NCI-H1436 (cell line): ENCODE results near the gene MECP2.
"Not testable (repeated sequence)": the region's sequence is repeated elsewhere in the genome, so short reads cannot be mapped to it uniquely, and the experiment has no call there.

Source experiments
- DNase-seq: peaks from one replicate; lab custom pipeline; 2025; lab: John Stamatoyannopoulos, UW

The MECP2 gene

GRCh38 chrX:153993079-153993478 is 104.4 kb downstream of the MECP2 start:
- DNase-seq: no peak

- DNase-seq: no peak
Observed at GRCh38 chrX:153992180-153992579, 105.3 kb downstream of the MECP2 start.

GRCh38 chrX:153991013-153991580 is 106.4 kb downstream of the MECP2 start:
- no peak for DNase-seq

GRCh38 chrX:153989973-153990655 is 107.4 kb downstream of the MECP2 start:
- DNase-seq: no peak

GRCh38 chrX:153988493-153988892 is 109.0 kb downstream of the MECP2 start:
- DNase-seq: no peak

GRCh38 chrX:153984351-153985178 is 113.0 kb downstream of the MECP2 start:
- DNase-seq: no peak

- no peak for DNase-seq
Observed at GRCh38 chrX:153983321-153983801, 114.2 kb downstream of the MECP2 start.

GRCh38 chrX:153981771-153982533 is 115.6 kb downstream of the MECP2 start:
- no peak for DNase-seq

GRCh38 chrX:153981231-153981630 is 116.3 kb downstream of the MECP2 start:
- DNase-seq: no peak

- DNase-seq: not testable (repeated sequence)
Observed at GRCh38 chrX:153980394-153980793, 117.1 kb downstream of the MECP2 start.

GRCh38 chrX:153974726-153975286 is 122.7 kb downstream of the MECP2 start:
- DNase-seq: no peak

- no peak for DNase-seq
Observed at GRCh38 chrX:153974003-153974725, 123.4 kb downstream of the MECP2 start.

- peak; percentile 44 for DNase-seq
Observed at GRCh38 chrX:153973127-153974002, 124.2 kb downstream of the MECP2 start.

- peak; percentile 98 for DNase-seq
Observed at GRCh38 chrX:153972368-153973126, 125.0 kb downstream of the MECP2 start, which contains the start of gene TMEM187. TMEM187 (plus strand) TSS chrX:153972754; CDS start chrX:153982063, 9,309 bp downstream.
